ENCODE measurements around the gene TMEM198. TPM values are rescaled to one million over a fixed set of nuclear protein-coding genes. Genes with fewer than 3 reads are reported as not detected.
A peak's percentile ranks its signal among the peaks of the same experiment; 100 is the strongest.

Gene TMEM198
- total and polyA plus RNA-seq, 9 of the 15 experiments (the other 6 are each of a cell fraction or from before 2014, with no cell fraction given) = 0.03 to 3.8 (median 1.0) TPM

DNA sequence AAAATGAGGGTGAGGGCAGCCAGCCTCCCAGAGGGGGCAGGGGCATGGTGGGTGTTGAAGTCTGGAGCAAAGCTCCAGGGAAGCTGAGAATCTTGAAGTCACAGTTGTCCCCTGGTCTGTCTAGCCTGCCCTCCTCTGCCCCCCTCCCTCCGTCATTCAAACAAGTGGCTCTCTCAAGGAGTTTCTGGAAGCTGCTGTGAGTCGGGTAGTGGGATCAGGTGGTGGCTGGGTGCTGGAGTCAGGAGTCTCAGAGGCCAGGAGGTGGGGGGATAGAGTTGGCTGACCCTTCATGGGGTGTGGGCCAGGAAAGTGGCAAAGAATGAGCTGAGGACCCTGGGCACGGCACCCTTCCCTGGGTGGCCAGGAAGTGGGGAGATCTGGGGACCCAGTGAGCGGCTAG lies 30.0 kb upstream of the TMEM198 start:
- no peak for DNase-seq (ENCODE audit: extremely low read depth in 1 of 4, low spot score in 3 of 4)
- peaks cover 4% of the 10 kb centered on the region; the same call in 1 of the 3 replicates for H3K36me3 ChIP-seq (ENCODE audit: control insufficient read depth, insufficient read depth, low read length)
- peak overlapping the region; percentile 47 for H2AFZ ChIP-seq (ENCODE audit: low read depth, low read length)
- no peaks in the 10 kb centered on the region for H3K9me3 ChIP-seq (replicated peaks; ENCODE audit: control insufficient read depth, insufficient read depth, low read depth, low read length)
- no TSS peak for BruUV-seq (replicated peaks)
- H3K79me2 ChIP-seq (ENCODE audit: control insufficient read depth, insufficient read depth, low read length) = peaks cover 45% of the 10 kb centered on the region
- peak overlapping the region; percentile 38; the same call in 1 of the 2 replicates for H3K4me3 ChIP-seq
- H3K4me2 ChIP-seq (ENCODE audit: insufficient read depth, low read length) = peak overlapping the region; percentile 78
- POLR2A ChIA-PET = interaction anchor here (0.6 to 3.0 kb wide), 4 partner anchors 9 to 53 kb away, joined by 3 to 20 read pairs (median 4); partner anchors contain the start of gene GMPPA
- H3K9me1 ChIP-seq (ENCODE audit: control insufficient read depth, insufficient read depth, low read length) = peaks cover 3% of the 10 kb centered on the region
- peak overlapping the region; percentile 77 for H3K27ac ChIP-seq (ENCODE audit: extremely low read depth, low read depth, low read length)
- no peaks in the 10 kb centered on the region for H3K27me3 ChIP-seq (ENCODE audit: control insufficient read depth in 2 of 2, insufficient read depth in 2 of 2, low read length in 2 of 2)
- peaks cover 72 to 93% of the 10 kb centered on the region in 2 experiments for H3K4me1 ChIP-seq (replicated peaks in 1 of 2; ENCODE audit: control insufficient read depth in 2 of 2, insufficient read depth in 2 of 2, low read length in 2 of 2)
- 0% methylated on average over 3 of the region's 4 CpGs for WGBS (ENCODE audit: insufficient coverage, low coverage, missing lambda C conversion rate)
- peak overlapping the region; percentile 58 to 85 for H3K9ac ChIP-seq (ENCODE audit: insufficient read depth in 1 of 2, low read depth in 2 of 2, low read length in 2 of 2)
- H4K20me1 ChIP-seq (replicated peaks; ENCODE audit: control insufficient read depth, insufficient read depth, low read length) = no peaks in the 10 kb centered on the region
- intact Hi-C loops (cut with micrococcal nuclease) = no loop called here
- peak; percentile 44 for FAIRE-seq
- in situ Hi-C loops (cut with MboI) = no loop called here
- CTCF ChIA-PET (ENCODE audit: low intra/inter-chr PET ratio) = interaction anchor here (0.7 kb wide), 1 partner anchor 17 kb away, joined by 3 read pairs; no protein-coding TSS in a partner anchor
- ATAC-seq = no peak
- TF ChIP-seq RAD51 (IDR thresholded peaks at IDR 0.05; ENCODE audit: borderline replicate concordance, low read depth) (no peak), SIRT6 (IDR thresholded peaks at IDR 0.05; ENCODE audit: low read depth, low read length) (no peak), SMAD3 (CRISPR knock-in tag; conservative IDR thresholded peaks at IDR 0.05) (no peak), ZBTB8A (IDR thresholded peaks at IDR 0.05; ENCODE audit: partially characterized antibody) (no peak), ZKSCAN3 (CRISPR knock-in tag; IDR thresholded peaks at IDR 0.05) (no peak), HDAC2 (IDR thresholded peaks at IDR 0.05) (no peak), NCOR1 (IDR thresholded peaks at IDR 0.05) (no peak), ESRRB (CRISPR knock-in tag; IDR thresholded peaks at IDR 0.05; ENCODE audit: borderline replicate concordance) (no peak), ARID2 (IDR thresholded peaks at IDR 0.05) (no peak), ZNF644 (tag; IDR thresholded peaks at IDR 0.05; ENCODE audit: low read depth) (peak; percentile 14; the same call in 1 of the 2 replicates), KDM5B (IDR thresholded peaks at IDR 0.05; ENCODE audit: insufficient replicate concordance, low read depth, low read length) (peak; percentile 9)
- TF ChIP-seq, protein P1, sequence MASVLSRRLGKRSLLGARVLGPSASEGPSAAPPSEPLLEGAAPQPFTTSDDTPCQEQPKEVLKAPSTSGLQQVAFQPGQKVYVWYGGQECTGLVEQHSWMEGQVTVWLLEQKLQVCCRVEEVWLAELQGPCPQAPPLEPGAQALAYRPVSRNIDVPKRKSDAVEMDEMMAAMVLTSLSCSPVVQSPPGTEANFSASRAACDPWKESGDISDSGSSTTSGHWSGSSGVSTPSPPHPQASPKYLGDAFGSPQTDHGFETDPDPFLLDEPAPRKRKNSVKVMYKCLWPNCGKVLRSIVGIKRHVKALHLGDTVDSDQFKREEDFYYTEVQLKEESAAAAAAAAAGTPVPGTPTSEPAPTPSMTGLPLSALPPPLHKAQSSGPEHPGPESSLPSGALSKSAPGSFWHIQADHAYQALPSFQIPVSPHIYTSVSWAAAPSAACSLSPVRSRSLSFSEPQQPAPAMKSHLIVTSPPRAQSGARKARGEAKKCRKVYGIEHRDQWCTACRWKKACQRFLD (CRISPR knock-in tag; IDR thresholded peaks at IDR 0.05) = no peak
- TF ChIP-seq, protein P2, sequence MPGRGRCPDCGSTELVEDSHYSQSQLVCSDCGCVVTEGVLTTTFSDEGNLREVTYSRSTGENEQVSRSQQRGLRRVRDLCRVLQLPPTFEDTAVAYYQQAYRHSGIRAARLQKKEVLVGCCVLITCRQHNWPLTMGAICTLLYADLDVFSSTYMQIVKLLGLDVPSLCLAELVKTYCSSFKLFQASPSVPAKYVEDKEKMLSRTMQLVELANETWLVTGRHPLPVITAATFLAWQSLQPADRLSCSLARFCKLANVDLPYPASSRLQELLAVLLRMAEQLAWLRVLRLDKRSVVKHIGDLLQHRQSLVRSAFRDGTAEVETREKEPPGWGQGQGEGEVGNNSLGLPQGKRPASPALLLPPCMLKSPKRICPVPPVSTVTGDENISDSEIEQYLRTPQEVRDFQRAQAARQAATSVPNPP (IDR thresholded peaks at IDR 0.05; ENCODE audit: borderline replicate concordance, insufficient read depth, insufficient read length) = no peak
- TF ChIP-seq, protein P3, sequence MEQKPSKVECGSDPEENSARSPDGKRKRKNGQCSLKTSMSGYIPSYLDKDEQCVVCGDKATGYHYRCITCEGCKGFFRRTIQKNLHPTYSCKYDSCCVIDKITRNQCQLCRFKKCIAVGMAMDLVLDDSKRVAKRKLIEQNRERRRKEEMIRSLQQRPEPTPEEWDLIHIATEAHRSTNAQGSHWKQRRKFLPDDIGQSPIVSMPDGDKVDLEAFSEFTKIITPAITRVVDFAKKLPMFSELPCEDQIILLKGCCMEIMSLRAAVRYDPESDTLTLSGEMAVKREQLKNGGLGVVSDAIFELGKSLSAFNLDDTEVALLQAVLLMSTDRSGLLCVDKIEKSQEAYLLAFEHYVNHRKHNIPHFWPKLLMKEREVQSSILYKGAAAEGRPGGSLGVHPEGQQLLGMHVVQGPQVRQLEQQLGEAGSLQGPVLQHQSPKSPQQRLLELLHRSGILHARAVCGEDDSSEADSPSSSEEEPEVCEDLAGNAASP (IDR thresholded peaks at IDR 0.05) = no peak
- TF ChIP-seq, protein P4, sequence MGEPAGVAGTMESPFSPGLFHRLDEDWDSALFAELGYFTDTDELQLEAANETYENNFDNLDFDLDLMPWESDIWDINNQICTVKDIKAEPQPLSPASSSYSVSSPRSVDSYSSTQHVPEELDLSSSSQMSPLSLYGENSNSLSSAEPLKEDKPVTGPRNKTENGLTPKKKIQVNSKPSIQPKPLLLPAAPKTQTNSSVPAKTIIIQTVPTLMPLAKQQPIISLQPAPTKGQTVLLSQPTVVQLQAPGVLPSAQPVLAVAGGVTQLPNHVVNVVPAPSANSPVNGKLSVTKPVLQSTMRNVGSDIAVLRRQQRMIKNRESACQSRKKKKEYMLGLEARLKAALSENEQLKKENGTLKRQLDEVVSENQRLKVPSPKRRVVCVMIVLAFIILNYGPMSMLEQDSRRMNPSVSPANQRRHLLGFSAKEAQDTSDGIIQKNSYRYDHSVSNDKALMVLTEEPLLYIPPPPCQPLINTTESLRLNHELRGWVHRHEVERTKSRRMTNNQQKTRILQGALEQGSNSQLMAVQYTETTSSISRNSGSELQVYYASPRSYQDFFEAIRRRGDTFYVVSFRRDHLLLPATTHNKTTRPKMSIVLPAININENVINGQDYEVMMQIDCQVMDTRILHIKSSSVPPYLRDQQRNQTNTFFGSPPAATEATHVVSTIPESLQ (CRISPR knock-in tag; IDR thresholded peaks at IDR 0.05) = no peak

Data from K562 (cell line).